CD4-positive, alpha-beta memory T cell (primary cell): ENCODE measurements around the gene PACSIN1. TPM values are rescaled to one million over a fixed set of nuclear protein-coding genes. Genes with fewer than 3 reads are reported as not detected.
A peak's percentile ranks its signal among the peaks of the same experiment; 100 is the strongest.
"Not testable (repeated sequence)": the region's sequence is repeated elsewhere in the genome, so short reads cannot be mapped to it uniquely, and the experiment has no call there.

ENCODE experiments used
- CTCF ChIA-PET: fragments of 350-600 bp; sonication (Branson Sonifier 250); formaldehyde crosslinking; loops from one replicate; lab custom pipeline; 2021; ENCODE audit warnings: inconsistent platforms; ENCODE audit not compliant: partially characterized antibody; lab: Charles Lee
- POLR2A ChIA-PET: fragments of 350-600 bp; sonication (Branson Sonifier 250); formaldehyde crosslinking; loops from one replicate; lab custom pipeline; 2021; ENCODE audit not compliant: partially characterized antibody; lab: Charles Lee
- DNase-seq, 5 donors: peaks; one replicate each; pipeline versions ENCODE4 v3.0.0 to v3.0.0-alpha.2; 2020 to 2022; ENCODE audit warnings: mixed read lengths in 1 of 5
- H3K27ac ChIP-seq: one replicate; pipeline ENCODE4 v1.7.0; 2013; ENCODE audit warnings: low read depth, low read length
- H3K27me3 ChIP-seq: 2 replicates; pipeline ENCODE4 v1.7.0; 2013; ENCODE audit warnings: mild to moderate bottlenecking, low read length, moderate library complexity; ENCODE audit not compliant: insufficient read depth
- H3K36me3 ChIP-seq: 2 replicates; pipeline ENCODE4 v1.7.0; 2013; ENCODE audit warnings: mild to moderate bottlenecking, low read length, moderate library complexity; ENCODE audit not compliant: insufficient read depth
- H3K4me1 ChIP-seq: 2 replicates; pipeline ENCODE4 v1.7.0; 2013; ENCODE audit warnings: mild to moderate bottlenecking, low read length, moderate library complexity; ENCODE audit not compliant: insufficient read depth
- H3K4me3 ChIP-seq, 2 donors: one replicate each; pipeline ENCODE4 v1.7.0; 2013; ENCODE audit warnings: low read length in 2 of 2, mild to moderate bottlenecking in 1 of 2
- H3K9me3 ChIP-seq, 2 donors: one replicate each; pipeline ENCODE4 v1.7.0; 2013; ENCODE audit warnings: low read length in 2 of 2, control low read depth in 1 of 2; ENCODE audit not compliant: control insufficient read depth in 1 of 2
- H3K27ac Mint-ChIP-seq, 7 donors: one replicate each; pipeline ENCODE4 v1.8.0; 2020 to 2021; ENCODE audit warnings: mixed read lengths in 7 of 7, mild to moderate bottlenecking in 6 of 7, inconsistent platforms in 3 of 7, moderate library complexity in 3 of 7
- H3K27me3 Mint-ChIP-seq, 2 donors: one replicate each; pipeline ENCODE4 v1.8.0; 2020 to 2021; ENCODE audit warnings: mixed read lengths in 2 of 2
- H3K36me3 Mint-ChIP-seq, 2 donors: one replicate each; pipeline ENCODE4 v1.8.0; 2020 to 2021; ENCODE audit warnings: mixed read lengths in 2 of 2, inconsistent platforms in 1 of 2, mild to moderate bottlenecking in 1 of 2
- H3K4me1 Mint-ChIP-seq, 4 donors: one replicate each; pipeline ENCODE4 v1.8.0; 2020 to 2021; ENCODE audit warnings: mixed read lengths in 4 of 4, mild to moderate bottlenecking in 1 of 4
- H3K4me3 Mint-ChIP-seq, 8 donors: one replicate each; pipeline ENCODE4 v1.8.0; 2020 to 2021; ENCODE audit warnings: mixed read lengths in 8 of 8, mild to moderate bottlenecking in 7 of 8, moderate library complexity in 6 of 8, inconsistent platforms in 3 of 8
- H3K9me3 Mint-ChIP-seq, 8 donors: one replicate each; pipeline ENCODE4 v1.8.0; 2020 to 2021; ENCODE audit warnings: mixed read lengths in 8 of 8, mild to moderate bottlenecking in 5 of 8, inconsistent platforms in 3 of 8, moderate library complexity in 1 of 8
- intact Hi-C: fragments of 100-400 bp; cut with micrococcal nuclease; formaldehyde crosslinking; loops from one replicate; pipeline ENCODE4 v1.15.1; 2023
- polyA plus RNA-seq, 2 donors: library from polyadenylated mRNA; unstranded; fragments of 300-500 nt; fragmentation: Illumina TruSeq; gene quantifications; one replicate each; pipeline ENCODE4 v1.2.3, GENCODE V29; 2021
- total RNA-seq, 2 experiments: library from RNA; stranded (reverse); gene quantifications; one replicate each; pipeline ENCODE4 v1.2.3, GENCODE V29; 2021

The PACSIN1 gene
- total and polyA plus RNA-seq, 4 experiments from 2014 or later, result 0.92 to 2.3 (median 2.0) TPM; not detected in 1

DNA sequence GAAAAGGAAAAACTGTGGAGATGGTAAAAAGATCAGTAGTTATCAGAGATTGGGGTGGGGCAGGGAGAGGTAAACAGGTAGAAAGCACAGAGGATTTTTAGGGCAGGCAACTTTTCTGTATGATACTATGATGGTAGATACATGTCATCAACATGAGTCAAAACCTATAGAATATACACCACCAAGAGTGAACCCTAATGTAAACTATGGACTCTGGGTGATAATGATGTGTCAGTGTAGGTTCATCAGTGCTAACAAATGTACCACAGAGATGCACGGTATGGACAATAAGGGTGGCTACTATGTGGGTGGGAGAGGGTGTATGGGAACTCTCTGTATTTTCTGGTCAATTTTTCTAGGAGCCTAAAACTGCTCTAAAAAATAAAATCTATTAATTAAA is 18.5 kb downstream of the PACSIN1 start:
- no peaks in the 10 kb centered on the region for H3K36me3 ChIP-seq
- intact Hi-C loops, result no loop called here
- no peaks in the 10 kb centered on the region for H3K36me3 Mint-ChIP-seq
- peaks cover 34% of the 10 kb centered on the region for H3K4me1 ChIP-seq
- H3K27ac Mint-ChIP-seq, result peak overlapping the region in 4 of 7 donors; percentile 15 to 68 (median 42)
- DNase-seq, result no peak
- ChIA-PET CTCF (no interaction called here), POLR2A (no interaction called here)
- no peak overlapping the region for H3K4me3 ChIP-seq
- H3K27ac ChIP-seq, result no peak overlapping the region
- H3K9me3 ChIP-seq, result no peaks in the 10 kb centered on the region
- peaks cover 22 to 42% (median 28%) of the 10 kb centered on the region in 4 donors for H3K4me1 Mint-ChIP-seq
- H3K4me3 Mint-ChIP-seq, result peak overlapping the region in 1 of 8 donors; percentile 75
- H3K27me3 ChIP-seq, result no peaks in the 10 kb centered on the region
- no peaks in the 10 kb centered on the region for H3K9me3 Mint-ChIP-seq
- no peaks in the 10 kb centered on the region for H3K27me3 Mint-ChIP-seq

DNA sequence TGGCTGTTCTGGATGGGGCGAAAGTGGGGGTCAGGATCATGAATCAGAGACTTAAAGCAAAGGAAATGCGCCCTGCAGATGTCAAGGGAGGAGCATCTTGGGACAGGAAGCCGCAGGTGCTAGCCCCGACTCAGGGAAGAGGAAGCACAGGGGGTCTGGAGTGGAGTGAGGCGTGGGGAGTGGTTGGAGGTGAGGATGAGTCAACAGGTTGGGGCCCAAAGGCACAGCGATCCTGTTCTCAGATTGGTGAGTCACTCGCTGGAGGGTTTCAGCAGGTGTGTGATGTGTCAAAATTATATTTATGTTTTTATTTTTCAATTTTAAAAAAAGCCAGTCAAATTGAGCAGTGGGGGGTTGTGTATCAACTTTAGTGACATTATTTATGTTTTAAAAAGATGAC is 19.0 kb downstream of the PACSIN1 start:
- Histone ChIP-seq H3K9me3 (no peaks in the 10 kb centered on the region), H3K27me3 (no peaks in the 10 kb centered on the region), H3K4me1 (peaks cover 34% of the 10 kb centered on the region), H3K36me3 (no peaks in the 10 kb centered on the region), H3K4me3 (no peak overlapping the region), H3K27ac (no peak overlapping the region)
- peaks cover 22 to 42% (median 28%) of the 10 kb centered on the region in 4 donors for H3K4me1 Mint-ChIP-seq
- no peaks in the 10 kb centered on the region for H3K9me3 Mint-ChIP-seq
- peak overlapping the region; percentile 0 to 90 (median 78) for H3K27ac Mint-ChIP-seq
- intact Hi-C loops, result no loop called here
- H3K4me3 Mint-ChIP-seq, result peak overlapping the region in 7 of 8 donors; percentile 58 to 75 (median 69)
- no peaks in the 10 kb centered on the region for H3K27me3 Mint-ChIP-seq
- DNase-seq, result peak; percentile 8 to 89 (median 26)
- CTCF ChIA-PET, result no interaction called here
- no peaks in the 10 kb centered on the region for H3K36me3 Mint-ChIP-seq
- POLR2A ChIA-PET, result no interaction called here

DNA sequence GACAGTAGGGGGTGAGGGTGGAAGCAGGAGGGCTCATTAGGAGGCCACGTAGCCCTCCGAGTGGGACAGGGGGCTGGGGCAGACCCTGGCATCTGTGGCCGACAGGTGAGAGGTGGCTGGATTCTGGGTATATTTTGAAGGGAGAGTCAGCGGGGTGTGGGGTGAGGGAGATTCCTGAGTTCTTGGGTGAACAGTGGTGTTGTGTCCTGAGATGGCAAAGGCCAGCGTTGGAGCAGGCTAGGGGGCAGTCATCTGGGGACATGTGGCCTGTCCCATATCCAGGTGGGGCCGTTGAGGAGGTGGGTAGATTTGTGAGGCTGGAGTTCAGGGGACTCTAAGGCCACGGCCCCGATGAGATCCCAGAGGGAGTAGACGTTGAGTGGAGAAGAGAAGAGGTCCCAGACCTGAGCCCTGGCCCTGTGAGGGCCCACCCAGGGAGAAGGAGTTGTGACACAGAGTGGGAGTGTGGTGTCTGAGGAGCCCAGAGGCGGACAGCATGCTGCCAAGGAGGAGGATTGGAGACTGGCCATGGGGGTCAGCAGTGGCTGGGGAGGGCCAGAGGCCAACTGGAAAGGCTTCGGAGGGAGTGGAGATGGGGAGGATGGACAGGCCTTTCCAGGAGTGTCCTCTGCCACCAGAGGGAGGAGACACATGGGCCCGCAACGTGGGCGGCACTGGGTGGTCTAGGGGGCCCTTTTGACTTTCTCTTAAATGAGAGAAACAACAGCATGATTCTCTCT is 19.6 kb downstream of the PACSIN1 start:
- CTCF ChIA-PET, result no interaction called here

DNA sequence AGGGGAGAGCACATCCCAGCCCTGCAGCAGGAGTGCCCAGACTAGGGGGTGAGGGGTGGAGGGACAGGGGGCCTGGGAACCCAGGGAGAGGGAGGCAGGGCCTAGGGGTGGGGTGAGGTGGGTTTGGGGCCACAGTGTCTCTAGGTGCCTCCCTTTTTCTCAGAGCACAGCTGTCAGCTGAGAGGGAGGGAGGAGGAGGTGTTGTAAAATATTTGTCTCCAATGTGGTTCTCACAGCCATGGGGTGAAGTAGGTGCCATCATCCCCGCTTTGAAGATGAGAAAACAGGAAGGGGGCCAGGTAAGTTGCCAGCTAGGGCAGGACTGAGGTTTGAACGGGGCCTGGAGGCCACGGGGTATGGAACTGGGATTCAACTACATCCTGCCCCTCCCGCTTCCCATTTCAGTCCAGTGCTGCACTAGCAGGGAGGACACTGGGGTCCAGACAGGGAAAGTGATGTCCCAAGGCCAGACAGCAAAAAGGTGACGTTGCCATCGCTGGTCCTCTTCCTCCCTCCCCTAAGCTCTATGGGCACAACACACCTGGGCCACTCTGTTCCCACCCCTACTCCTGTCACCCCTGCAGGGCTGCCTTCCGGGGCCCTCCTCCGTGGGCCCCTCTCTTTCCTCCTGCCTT is 20.3 kb downstream of the PACSIN1 start:
- H3K36me3 ChIP-seq, result no peaks in the 10 kb centered on the region
- DNase-seq, result peak; percentile 15 to 60 (median 22)
- H3K36me3 Mint-ChIP-seq, result no peaks in the 10 kb centered on the region
- POLR2A ChIA-PET, result interaction anchor here (1.1 kb wide), 1 partner anchor 60 kb away, joined by 3 read pairs; the partner anchor contains the start of gene RPS10
- CTCF ChIA-PET, result no interaction called here
- no peaks in the 10 kb centered on the region for H3K9me3 Mint-ChIP-seq
- H3K27ac Mint-ChIP-seq, result peak overlapping the region; percentile 57 to 90 (median 77)
- peaks cover 22 to 42% (median 28%) of the 10 kb centered on the region in 4 donors for H3K4me1 Mint-ChIP-seq
- H3K27me3 ChIP-seq, result no peaks in the 10 kb centered on the region
- H3K4me3 Mint-ChIP-seq, result peak overlapping the region; percentile 34 to 79 (median 68)
- no peak overlapping the region for H3K4me3 ChIP-seq
- intact Hi-C loops, result no loop called here
- peaks cover 34% of the 10 kb centered on the region for H3K4me1 ChIP-seq
- no peaks in the 10 kb centered on the region for H3K9me3 ChIP-seq
- H3K27me3 Mint-ChIP-seq, result no peaks in the 10 kb centered on the region
- no peak overlapping the region for H3K27ac ChIP-seq

More for the DNA sequence above, 19.6 kb downstream of the PACSIN1 start:
- H3K4me1 ChIP-seq, result peaks cover 34% of the 10 kb centered on the region
- no peaks in the 10 kb centered on the region for H3K36me3 ChIP-seq
- H3K4me3 ChIP-seq, result no peak overlapping the region
- no peaks in the 10 kb centered on the region for H3K27me3 ChIP-seq
- Mint-ChIP-seq H3K36me3 (no peaks in the 10 kb centered on the region), H3K27me3 (no peaks in the 10 kb centered on the region), H3K4me3 (peak overlapping the region in 7 of 8 donors; percentile 46 to 79 (median 69)), H3K9me3 (no peaks in the 10 kb centered on the region), H3K4me1 (peaks cover 22 to 42% (median 28%) of the 10 kb centered on the region in 4 donors), H3K27ac (peak overlapping the region; percentile 57 to 90 (median 87))
- no peaks in the 10 kb centered on the region for H3K9me3 ChIP-seq
- POLR2A ChIA-PET, result interaction anchor here (1.1 kb wide), 1 partner anchor 59 kb away, joined by 3 read pairs; the partner anchor contains the start of gene RPS10
- DNase-seq, result no peak
- no peak overlapping the region for H3K27ac ChIP-seq
- intact Hi-C loops, result no loop called here

DNA sequence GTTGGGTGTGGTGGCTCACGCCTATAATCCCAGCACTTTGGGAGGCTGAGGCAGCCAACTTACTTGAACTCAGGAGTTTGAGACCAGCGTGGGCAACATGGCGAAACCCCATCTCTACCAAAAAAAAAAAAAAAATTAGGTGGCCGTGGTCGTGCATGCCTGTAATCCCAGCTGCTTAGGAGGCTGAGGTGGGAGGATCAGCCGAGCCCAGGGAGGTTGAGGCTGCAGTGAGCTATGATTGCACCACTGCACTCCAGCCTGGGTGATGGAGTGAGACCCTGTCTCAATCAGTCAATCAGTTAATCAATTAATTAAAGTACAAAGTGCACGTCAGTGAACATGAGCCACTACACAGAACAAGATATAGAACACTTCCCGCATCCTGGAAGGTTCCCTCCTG is 21.0 kb downstream of the PACSIN1 start:
- H3K36me3 ChIP-seq, H3K36me3 Mint-ChIP-seq, H3K9me3 ChIP-seq, H3K4me3 ChIP-seq, H3K27me3 ChIP-seq, H3K27ac ChIP-seq, intact Hi-C loops, H3K9me3 Mint-ChIP-seq, CTCF ChIA-PET, DNase-seq, H3K27me3 Mint-ChIP-seq: not testable (repeated sequence)
- peaks cover 34% of the 10 kb centered on the region for H3K4me1 ChIP-seq
- POLR2A ChIA-PET, result interaction anchor here (1.1 kb wide), 1 partner anchor 61 kb away, joined by 3 read pairs; the partner anchor contains the start of gene RPS10
- H3K27ac Mint-ChIP-seq, result peak overlapping the region in 1 of 7 donors; percentile 57
- H3K4me3 Mint-ChIP-seq, result peak overlapping the region in 1 of 8 donors; percentile 30
- peaks cover 22 to 42% (median 28%) of the 10 kb centered on the region in 4 donors for H3K4me1 Mint-ChIP-seq

DNA sequence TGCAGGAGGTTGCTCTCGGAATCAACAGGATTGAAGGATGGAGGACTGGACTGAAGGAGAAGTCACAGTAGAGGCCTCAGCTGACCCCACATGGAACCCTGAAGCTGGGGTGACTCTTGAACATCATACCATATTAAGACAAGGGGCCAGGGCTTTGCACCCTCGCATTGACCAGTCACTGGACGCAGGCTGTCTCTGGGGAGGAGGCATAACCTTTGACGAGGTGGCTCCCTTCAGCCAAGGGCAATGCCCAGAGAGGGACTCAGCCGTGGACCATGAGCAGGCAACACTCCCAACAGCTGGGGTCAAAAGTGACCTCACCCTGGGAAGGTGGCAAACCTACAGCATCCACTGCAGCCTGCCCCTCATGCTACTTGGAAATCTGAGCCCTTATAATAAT is 21.7 kb downstream of the PACSIN1 start:
- Histone ChIP-seq H3K27me3 (no peaks in the 10 kb centered on the region), H3K27ac (no peak overlapping the region), H3K36me3 (no peaks in the 10 kb centered on the region), H3K4me1 (peaks cover 34% of the 10 kb centered on the region), H3K4me3 (no peak overlapping the region), H3K9me3 (no peaks in the 10 kb centered on the region)
- ChIA-PET CTCF (no interaction called here), POLR2A (no interaction called here)
- peaks cover 22 to 42% (median 28%) of the 10 kb centered on the region in 4 donors for H3K4me1 Mint-ChIP-seq
- intact Hi-C loops, result no loop called here
- H3K4me3 Mint-ChIP-seq, result no peak overlapping the region
- DNase-seq, result no peak
- no peaks in the 10 kb centered on the region for H3K9me3 Mint-ChIP-seq
- H3K27me3 Mint-ChIP-seq, result no peaks in the 10 kb centered on the region
- H3K27ac Mint-ChIP-seq, result peak overlapping the region in 3 of 7 donors; percentile 57 to 72 (median 71)
- no peaks in the 10 kb centered on the region for H3K36me3 Mint-ChIP-seq

DNA sequence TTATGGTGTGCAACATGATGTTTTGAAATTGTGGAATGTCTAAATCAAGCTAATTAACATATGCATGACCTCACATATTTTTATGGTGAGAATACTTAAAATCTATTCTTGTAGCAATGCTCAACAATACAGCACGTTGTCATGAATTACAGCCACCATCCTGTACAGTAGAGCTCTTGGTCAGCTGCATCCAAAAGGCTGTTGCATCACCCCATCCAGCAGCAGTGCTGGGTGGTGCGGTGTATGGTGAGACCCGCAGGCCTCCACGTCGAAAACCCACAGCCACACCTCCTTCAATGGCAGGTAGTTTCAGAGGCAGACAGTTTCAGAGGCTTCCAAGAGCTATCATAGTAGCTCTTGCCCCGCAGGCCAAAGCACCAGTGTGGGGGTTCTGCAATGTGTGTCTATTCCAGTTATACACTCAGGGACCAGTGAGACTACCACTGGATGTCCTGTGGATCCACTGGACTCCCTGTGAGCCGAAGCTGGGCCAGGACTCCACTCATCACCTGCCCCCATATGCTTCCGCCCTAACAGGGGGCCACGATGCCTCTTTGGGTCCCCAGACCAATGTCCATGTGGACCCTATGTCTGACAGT is 23.4 kb downstream of the PACSIN1 start:
- intact Hi-C loops, result no loop called here
- ChIA-PET CTCF (interaction anchor here (0.7 kb wide), 1 partner anchor 37 kb away, joined by 3 read pairs; no protein-coding TSS in a partner anchor), POLR2A (no interaction called here)
- Histone ChIP-seq H3K4me3 (no peak overlapping the region), H3K36me3 (no peaks in the 10 kb centered on the region), H3K27ac (no peak overlapping the region), H3K4me1 (peaks cover 31% of the 10 kb centered on the region), H3K9me3 (no peaks in the 10 kb centered on the region), H3K27me3 (no peaks in the 10 kb centered on the region)
- Mint-ChIP-seq H3K36me3 (no peaks in the 10 kb centered on the region), H3K4me3 (no peak overlapping the region), H3K9me3 (no peaks in the 10 kb centered on the region), H3K27ac (peak overlapping the region in 1 of 7 donors; percentile 21), H3K27me3 (no peaks in the 10 kb centered on the region), H3K4me1 (peaks cover 18 to 37% (median 24%) of the 10 kb centered on the region in 4 donors)
- DNase-seq, result no peak
